Ureter (tissue), 1 donor: Measurements from ENCODE around the gene HMBS. TPM values are rescaled to one million over a fixed set of nuclear protein-coding genes. Genes with fewer than 3 reads are reported as not detected.
"Not testable (repeated sequence)": the region's sequence is repeated elsewhere in the genome, so short reads cannot be mapped to it uniquely, and the experiment has no call there.

ENCODE experiments used
- DNase-seq: peaks from one replicate; pipeline ENCODE4 v3.0.0-alpha.2; 2020; ENCODE audit warnings: low spot score
- total RNA-seq: library from RNA; stranded (reverse); gene quantifications from one replicate; pipeline ENCODE4 v1.2.4, GENCODE V29; 2023
- donor health status: DM: yes; HTN: yes; CAD: no.

Gene HMBS
- total RNA-seq, 1 donor from 2014 or later, result 26.4 TPM

DNA sequence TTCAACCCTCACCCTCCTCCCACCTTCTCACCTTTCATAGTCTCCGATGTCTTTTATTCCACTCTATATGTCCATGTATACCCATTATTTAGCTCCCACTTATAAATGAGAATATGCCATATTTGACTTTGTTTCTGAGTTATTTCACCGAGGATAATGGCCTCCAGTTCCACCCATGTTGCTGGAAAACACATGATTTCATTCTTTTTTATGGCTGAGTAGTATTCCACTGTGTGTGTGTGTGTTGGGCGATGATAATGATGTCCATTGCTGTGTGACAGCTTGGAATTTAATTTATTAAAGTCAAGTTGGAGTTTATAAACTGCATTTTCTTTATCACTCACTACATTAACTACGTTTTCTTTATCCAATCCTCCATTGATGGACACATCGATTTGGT is 33.5 kb downstream of the HMBS start:
- no peak for DNase-seq

DNA sequence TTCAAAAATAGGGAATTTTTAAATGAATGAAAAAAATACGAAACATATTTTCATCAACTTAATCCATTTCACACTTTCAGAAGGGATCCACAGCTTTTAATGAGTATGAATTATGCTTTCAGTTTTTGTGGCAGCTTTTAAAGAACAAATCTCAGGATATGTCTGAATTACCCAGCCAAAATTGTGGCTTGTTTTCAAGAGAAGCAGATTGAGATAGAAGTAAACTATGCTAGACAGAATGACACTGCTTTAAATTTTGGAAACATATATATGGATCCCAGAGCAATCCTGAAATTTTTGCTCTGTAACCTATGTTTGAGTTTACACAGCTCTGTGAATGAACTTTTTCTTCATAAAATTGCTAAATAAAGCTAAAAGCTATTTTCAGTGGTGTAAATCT is 34.3 kb downstream of the HMBS start:
- no peak for DNase-seq

GRCh38 chr11:119120639-119121007 is 35.9 kb downstream of the HMBS start:
- DNase-seq, result no peak

DNA sequence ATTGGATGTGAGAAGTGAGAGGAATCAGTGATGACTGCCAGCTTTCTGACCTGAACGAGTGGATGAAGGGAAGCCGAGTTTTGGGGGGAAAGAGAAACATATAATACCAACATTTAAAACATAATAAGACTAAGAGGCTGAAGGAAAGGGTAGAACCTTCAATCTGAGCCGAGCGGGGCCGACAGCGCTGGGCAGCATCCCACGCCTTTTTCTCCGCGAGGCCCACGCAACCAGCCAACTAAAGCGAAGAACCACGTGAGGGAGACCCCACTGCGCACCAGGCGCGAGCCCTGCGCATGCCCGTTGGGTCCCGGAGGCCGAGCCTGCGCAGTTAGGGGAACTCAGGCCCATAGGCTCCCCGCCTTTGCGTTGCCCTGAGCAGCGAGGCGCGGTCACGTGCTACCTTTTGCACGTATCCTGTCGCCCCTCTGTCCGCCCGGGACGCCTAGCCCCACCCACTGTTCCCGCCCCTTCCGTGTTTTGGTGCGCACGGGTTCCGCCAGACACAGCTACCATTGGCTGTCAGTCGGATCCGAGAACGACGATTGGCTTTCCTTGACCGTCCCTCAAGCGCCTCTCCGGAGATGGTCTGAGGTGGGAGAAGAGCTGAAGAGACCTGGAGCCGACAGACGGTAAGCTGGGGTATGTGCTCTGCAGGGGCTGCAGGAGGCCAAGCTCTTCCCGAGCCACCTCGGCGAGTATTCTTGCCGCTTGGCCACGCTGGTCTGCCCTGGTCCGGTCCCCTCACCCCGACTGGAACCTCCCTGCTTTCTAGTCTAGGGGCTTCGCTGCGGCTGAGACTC is 36.5 kb downstream of the HMBS start, which contains the start of gene HINFP:
TSS of gene HINFP (plus strand) at position 573 of the 803 bp plus-strand sequence. CDS start 5,365 bp downstream, outside the sequence.
- DNase-seq, result peak; percentile 100

DNA sequence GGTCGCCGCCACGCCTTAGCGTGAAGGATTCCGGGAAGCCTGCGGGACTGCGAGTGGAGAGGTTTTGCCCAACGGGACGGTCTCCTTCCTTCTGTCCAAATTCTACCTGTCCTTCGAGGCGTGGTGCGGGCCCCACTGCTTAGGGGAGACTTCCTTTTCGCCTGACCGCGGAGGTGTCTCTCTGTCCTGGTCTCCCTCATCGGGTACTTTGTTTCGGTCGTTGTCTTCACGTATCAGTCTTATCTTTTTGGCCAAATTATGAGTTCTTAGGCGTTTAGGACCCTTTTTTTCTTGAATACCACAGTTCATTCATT is 37.1 kb downstream of the HMBS start:
- no peak for DNase-seq

DNA sequence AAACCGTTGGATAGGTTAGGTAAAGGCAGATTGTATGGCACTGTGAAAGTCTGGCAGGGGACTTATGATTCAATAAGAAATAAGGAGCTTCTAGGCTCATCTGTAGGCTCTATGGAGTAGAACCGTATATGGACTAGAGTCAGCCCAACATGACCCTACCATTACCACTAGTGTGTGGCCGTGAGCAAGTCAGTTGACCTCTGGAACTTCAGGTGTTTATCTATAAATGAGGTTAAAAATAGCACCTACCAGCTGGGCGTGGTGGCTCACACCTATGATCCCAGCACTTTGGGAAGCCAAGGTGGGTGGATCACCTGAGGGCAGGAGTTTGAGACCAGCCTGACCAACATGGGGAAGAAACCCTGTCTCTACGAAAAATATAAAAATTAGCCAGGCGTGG is 41.1 kb downstream of the HMBS start:
- no peak for DNase-seq

- no peak for DNase-seq
Observed at GRCh38 chr11:119126675-119127268, 42.1 kb downstream of the HMBS start.

- DNase-seq, result no peak
Observed at GRCh38 chr11:119130662-119131061, 46.0 kb downstream of the HMBS start.

DNA sequence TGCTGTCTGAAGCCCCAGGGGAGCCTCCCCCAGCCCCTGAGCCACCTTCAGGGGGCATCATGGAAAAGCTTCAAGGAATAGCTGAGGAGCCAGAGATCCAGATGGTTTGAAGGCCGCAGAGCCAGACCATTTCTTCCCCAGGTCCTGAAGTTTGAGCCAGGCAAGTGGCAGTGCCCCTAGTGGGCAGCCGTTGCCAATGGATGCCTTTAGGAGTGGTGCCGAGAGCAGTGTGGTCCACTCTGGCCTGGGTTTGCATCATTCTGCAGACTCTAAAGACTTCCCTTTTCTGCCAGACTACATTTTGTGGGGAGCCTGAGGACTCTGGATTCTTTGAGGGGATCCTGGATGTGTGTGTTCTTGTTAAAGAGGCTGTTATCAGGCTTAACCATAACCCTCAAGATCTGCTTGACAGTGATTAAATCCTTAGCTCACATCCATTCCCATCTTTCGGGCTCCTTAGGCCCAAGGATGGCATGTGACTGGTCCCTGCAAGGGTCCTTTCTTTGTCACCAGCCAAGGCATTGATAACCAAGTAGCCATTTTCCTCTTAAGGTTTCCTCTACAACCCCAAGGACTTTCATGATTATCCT is 49.8 kb downstream of the HMBS start:
- DNase-seq, result no peak

- not testable (repeated sequence) for DNase-seq
Observed at GRCh38 chr11:119139276-119139675, 54.6 kb downstream of the HMBS start.

Other genes with a start within 250 kb of the HMBS start
- not detected for gene CXCR5, start 201.0 kb upstream of the HMBS start, total RNA-seq
- 87.8 TPM for gene BCL9L, start 159.0 kb upstream of the HMBS start, total RNA-seq
- gene UPK2, start 128.6 kb upstream of the HMBS start, total RNA-seq, result 240 TPM
- not detected for gene FOXR1, start 113.1 kb upstream of the HMBS start, total RNA-seq
- gene CENATAC, start 86.7 kb upstream of the HMBS start, total RNA-seq, result 51.6 TPM
- 1,353 TPM for gene RPS25, start 66.5 kb upstream of the HMBS start, total RNA-seq
- gene TRAPPC4, start 66.1 kb upstream of the HMBS start, total RNA-seq, result 72.4 TPM
- gene SLC37A4, start 54.0 kb upstream of the HMBS start, total RNA-seq, result 16.9 TPM
- gene HYOU1, start 27.7 kb upstream of the HMBS start, total RNA-seq, result 162 TPM
- gene VPS11, start 17.1 kb upstream of the HMBS start, total RNA-seq, result 38.6 TPM
- gene DPAGT1, start 17.0 kb downstream of the HMBS start, total RNA-seq, result 45.4 TPM
- 10.1 TPM for gene C2CD2L, start 22.5 kb downstream of the HMBS start, total RNA-seq
- 28.8 TPM for gene HINFP, start 36.7 kb downstream of the HMBS start, total RNA-seq
- gene ABCG4, start 64.2 kb downstream of the HMBS start, total RNA-seq, result 0.42 TPM
- 31.5 TPM for gene NLRX1, start 83.8 kb downstream of the HMBS start, total RNA-seq
- 1.7 TPM for gene NHERF4, start 100.6 kb downstream of the HMBS start, total RNA-seq
- gene CBL, start 121.5 kb downstream of the HMBS start, total RNA-seq, result 17.9 TPM
- gene MCAM, start 232.2 kb downstream of the HMBS start, total RNA-seq, result 98.7 TPM
- 23.1 TPM for gene RNF26, start 249.6 kb downstream of the HMBS start, total RNA-seq